22Rv1 (cell line): ENCODE measurements around the gene PKHD1.
"Not testable (repeated sequence)": the region's sequence is repeated elsewhere in the genome, so short reads cannot be mapped to it uniquely, and the experiment has no call there.

Experiments used
- H3K27ac ChIP-seq: fragments of 450-650 bp; 2 replicates; pipeline ENCODE4 v1.5.1; 2017
- ZFX ChIP-seq: fragments of 450-650 bp; IDR thresholded peaks from 2 replicates; pipeline ENCODE4 v1.6.1; 2017; ENCODE audit warnings: antibody characterized with exemption, borderline replicate concordance
- TF ChIP-seq, protein P1 (sequence below): fragments of 450-650 bp; IDR thresholded peaks from 2 replicates; pipeline ENCODE4 v1.5.1; 2017; ENCODE audit warnings: mild to moderate bottlenecking

The PKHD1 gene

DNA sequence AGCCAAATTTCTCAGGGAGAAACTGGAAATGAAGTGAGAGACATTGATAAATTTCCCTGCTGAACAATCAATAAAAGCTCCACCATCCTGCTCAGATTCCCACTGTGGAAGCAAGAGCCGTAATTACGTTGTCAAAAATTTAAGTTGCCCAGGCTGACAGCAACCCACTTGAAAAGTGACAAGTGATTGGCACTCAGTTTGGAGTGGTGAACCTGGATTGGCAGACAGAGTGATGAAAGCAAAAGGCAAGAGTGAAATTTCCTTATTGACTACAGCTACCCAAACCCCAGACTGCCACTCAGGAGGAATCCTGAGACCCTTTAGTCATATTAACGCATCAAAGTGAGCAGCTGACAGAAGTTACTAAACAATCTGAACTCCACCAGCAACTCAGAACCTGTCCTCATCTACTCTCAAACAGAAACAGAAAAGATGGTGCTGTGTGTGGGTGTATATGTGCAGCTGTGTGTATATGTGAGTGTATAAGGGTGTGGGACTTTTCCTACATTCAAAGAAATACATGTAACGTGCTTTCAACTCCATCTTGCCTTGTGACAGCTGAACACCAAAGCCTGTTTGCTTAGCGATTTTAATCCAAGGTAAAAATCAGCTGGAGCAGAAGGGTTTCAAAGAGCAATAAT, 157.4 kb downstream of the PKHD1 start:
- TF ChIP-seq, protein P1, sequence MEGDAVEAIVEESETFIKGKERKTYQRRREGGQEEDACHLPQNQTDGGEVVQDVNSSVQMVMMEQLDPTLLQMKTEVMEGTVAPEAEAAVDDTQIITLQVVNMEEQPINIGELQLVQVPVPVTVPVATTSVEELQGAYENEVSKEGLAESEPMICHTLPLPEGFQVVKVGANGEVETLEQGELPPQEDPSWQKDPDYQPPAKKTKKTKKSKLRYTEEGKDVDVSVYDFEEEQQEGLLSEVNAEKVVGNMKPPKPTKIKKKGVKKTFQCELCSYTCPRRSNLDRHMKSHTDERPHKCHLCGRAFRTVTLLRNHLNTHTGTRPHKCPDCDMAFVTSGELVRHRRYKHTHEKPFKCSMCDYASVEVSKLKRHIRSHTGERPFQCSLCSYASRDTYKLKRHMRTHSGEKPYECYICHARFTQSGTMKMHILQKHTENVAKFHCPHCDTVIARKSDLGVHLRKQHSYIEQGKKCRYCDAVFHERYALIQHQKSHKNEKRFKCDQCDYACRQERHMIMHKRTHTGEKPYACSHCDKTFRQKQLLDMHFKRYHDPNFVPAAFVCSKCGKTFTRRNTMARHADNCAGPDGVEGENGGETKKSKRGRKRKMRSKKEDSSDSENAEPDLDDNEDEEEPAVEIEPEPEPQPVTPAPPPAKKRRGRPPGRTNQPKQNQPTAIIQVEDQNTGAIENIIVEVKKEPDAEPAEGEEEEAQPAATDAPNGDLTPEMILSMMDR, result no peak
- TF ChIP-seq ZFX, result no peak
- no peak overlapping the region for H3K27ac ChIP-seq

DNA sequence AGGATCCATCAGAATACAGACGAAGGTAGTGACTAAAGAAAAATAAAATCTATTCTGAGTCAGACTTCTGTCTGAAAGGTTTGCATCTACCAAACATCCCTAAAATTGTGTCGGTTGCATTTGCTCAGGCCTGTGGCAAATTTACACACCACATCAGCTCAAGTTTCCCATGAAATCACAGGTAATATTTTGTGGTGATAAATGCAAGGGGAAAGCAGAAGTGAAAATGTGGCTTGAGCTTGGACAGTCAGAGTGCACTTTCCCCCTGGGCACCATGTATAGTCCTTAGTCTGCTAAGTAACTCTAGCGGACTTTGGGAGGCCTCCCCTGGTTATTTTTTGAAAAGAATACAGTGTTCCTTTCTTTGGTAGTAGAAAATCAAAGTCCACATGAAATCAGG, 159.1 kb downstream of the PKHD1 start:
- TF ChIP-seq ZFX, result no peak
- TF ChIP-seq, protein P1, result no peak
- H3K27ac ChIP-seq, result no peak overlapping the region

DNA sequence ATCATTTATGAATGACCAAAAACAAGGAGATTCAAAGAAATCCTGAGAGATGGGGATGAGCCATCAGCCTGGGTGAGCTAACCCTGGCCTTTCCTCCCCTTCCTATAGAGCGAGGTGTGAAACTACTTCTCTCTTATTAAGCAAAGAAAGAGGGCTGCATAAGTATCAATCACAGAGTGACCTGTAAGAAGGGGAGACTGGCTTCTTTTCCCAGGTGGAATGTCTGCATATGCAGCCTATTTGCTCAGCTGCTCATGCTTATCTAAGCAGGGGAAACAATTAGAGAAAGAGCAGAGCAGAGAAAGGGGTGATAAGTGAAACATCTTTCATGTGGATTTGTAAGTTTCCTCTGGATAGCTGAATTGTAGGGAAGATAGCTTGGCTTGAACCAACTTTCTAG, 160.0 kb downstream of the PKHD1 start:
- H3K27ac ChIP-seq, result no peak overlapping the region
- TF ChIP-seq, protein P1, result no peak
- TF ChIP-seq ZFX, result no peak

DNA sequence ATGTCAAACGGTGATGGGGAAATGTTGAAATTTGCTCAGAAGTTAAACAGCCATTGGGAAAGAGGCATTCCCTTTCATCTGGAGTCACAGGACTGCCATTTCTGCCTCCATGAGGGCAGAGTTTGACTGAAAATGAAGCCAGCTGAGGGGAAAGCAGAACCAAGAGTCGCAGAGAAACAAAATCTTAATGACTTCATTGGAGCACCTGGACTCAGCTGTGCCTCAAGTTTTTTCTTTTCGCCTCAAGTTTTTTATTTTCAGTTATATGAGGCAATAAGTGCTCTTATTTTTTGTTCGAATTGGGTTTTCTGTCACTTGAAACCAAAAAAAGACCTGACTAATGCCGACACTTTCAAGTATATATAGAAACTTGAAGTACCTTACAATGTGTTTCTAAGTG, 161.3 kb downstream of the PKHD1 start:
- TF ChIP-seq, protein P1, result no peak
- no peak overlapping the region for H3K27ac ChIP-seq

DNA sequence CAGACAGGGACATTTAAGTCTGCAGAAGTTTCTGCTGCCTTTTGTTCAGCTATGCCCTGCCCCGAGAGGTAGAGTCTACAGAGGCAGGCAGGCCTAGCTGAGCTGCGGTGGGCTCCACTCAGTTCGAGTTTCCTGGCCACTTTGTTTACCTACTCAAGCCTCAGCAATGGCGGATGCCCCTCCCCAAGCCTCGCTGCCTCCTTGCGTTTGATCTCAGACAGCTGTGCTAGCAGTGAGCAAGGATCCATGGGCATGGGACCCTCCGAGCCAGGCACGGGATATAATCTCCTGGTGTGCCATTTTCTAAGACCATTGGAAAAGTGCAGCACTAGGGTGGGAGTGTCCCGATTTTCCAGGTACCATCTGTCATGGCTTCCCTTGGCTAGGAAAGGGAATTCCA, 164.9 kb downstream of the PKHD1 start:
- H3K27ac ChIP-seq, result not testable (repeated sequence)

DNA sequence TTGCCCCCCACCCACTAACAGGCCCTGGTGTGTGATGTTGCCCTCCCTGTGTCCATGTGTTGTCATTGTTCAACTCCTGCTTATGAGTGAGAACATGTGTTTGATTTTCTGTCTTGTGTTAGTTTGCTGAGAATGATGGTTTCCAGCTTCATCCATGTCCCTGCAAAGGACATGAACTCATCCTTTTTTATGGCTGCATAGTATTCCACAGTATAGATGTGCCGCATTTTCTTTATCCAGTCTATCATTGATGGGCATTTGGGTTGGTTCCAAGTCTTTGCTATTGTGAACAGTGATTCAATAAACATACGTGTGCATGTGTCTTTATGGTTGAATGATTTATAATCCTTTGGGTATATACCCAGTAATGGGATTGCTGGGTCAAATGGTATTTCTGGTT, 169.1 kb downstream of the PKHD1 start:
- H3K27ac ChIP-seq, result not testable (repeated sequence)

DNA sequence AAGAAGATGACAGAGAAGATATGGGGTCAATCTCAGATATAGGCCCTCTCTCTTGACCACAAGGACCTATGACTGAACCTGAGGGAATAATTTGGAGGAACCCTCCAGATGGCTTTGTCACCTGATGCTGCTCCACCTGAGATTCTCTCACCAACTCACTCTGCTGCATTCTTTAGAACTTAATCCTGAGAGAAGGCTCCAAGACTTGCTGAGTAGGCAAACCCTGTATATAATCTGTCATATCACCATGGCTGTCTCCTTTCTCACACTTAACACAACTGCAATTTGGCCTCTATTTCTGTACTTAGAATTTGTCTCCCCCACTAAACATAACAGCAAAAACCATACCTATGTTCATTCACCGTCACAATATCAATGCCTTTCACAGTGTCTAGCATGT, 172.3 kb downstream of the PKHD1 start:
- no peak for TF ChIP-seq ZFX
- TF ChIP-seq, protein P1, result no peak
- no peak overlapping the region for H3K27ac ChIP-seq

DNA sequence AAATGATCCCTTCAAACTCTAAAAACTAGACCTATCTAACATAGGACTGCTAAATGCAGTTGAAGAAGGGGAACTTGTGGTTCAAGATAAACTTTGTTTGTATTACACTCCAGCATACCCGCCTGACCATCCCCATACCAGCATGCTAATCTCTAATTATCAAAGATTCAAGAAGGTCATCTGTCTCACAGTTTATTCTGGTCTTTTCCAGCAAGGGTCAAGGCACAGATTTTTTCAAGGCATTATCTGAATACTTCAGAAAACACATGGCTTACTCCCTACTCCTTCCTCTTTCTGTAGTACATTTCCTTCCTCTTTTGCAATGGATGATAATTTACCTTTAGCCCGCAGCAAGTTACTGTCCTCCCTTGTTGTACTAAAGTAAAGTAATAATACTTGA, 174.1 kb downstream of the PKHD1 start:
- no peak for TF ChIP-seq ZFX
- TF ChIP-seq, protein P1, result no peak
- no peak overlapping the region for H3K27ac ChIP-seq
